ENCODE data around the gene RPS21.

RPS21 gene

DNA sequence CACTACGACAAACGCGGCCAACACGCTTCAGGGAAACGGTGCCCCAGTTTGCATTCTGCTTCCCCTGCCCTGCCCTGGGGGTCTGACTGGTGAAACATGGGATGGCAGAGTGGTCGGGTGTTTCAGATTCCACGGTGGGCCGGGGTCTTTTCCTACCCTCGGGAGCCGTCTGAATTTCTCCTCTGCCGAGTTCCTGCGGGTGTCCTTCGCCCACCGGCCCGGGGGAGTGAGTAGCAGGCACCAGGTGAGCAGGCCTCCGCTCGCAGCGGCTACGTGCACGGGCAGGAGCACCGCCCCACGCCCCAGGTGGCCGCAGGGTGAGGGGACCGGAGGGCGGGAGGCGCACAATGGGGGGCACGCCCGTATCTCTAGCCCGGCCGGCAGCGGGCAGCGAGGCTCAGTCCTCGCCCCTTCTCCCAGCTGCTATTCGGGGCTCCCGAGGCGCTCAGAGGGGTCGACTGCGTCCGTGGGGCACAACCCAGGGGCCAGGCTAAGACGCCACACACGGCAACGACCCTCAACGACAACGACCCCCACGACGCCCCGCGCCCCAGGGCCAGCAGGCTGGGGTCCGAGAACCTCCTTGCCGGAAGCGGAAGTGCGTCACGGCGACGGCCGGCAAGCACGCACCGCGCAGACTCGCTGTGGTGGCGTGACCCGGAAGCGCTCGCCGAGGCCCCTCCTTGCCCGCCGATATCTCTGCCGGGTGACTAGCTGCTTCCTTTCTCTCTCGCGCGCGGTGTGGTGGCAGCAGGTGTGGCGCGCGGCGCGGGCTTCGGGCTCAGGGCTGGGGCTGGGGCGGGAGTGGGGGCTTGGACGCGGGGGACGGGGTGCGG is at the start of gene RPS21:
TSS of gene RPS21 (plus strand) at position 721 of the 836 bp plus-strand sequence. CDS start 236 bp downstream, outside the sequence.
- peak; percentile 91 for DNase-seq

DNA sequence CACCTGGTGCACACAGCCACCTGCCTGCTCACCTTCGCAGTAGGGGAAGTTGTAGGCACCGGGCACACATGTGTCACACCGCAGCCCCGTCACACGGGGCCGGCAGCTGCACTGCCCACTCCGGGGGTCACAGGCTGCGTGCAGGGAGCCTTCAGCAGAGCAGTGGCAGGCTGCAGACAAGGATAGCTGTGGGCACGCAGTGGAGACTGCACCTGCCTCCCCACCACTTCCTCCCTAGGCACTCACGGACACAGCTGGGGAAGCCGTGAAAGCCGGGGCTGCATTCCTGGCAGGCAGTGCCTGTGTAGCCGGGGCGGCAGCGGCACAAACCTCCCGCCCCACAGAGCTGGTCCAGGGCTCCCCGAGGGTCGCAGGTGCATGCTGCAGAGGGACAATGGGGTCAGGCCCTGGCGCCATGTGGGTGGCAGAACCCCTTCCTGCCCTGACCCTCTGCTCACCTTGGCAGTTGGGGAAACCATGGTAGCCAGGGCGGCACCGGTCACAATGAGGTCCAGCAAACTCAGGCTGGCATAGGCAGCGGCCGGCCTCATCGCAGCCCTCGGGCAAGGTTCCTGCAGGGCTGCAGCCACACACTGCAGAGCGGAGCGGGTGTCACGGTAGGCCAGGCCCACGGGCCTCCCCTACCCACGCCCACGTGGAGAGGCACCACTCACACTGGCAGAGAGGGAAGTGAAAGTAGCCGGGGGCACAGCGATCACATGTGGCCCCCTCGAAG is 49.2 kb upstream of the RPS21 start:
- DNase-seq, result no peak

DNA sequence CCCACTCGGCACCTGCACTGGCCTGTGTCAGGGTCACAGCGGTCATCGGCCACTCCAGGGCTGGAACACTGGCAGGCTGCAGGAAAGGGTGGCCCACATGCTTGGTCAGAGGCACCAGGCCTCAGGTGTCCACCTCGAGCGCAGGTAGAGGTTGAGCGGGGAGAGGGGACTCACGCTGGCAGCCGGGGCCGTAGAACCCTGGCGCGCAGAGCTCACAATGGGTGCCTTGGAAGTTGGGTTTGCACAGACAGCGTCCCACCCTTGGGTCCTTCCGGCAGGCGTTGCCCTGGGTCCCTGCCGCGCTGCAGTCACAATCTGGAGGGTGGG is 48.6 kb upstream of the RPS21 start:
- DNase-seq, result no peak

DNA sequence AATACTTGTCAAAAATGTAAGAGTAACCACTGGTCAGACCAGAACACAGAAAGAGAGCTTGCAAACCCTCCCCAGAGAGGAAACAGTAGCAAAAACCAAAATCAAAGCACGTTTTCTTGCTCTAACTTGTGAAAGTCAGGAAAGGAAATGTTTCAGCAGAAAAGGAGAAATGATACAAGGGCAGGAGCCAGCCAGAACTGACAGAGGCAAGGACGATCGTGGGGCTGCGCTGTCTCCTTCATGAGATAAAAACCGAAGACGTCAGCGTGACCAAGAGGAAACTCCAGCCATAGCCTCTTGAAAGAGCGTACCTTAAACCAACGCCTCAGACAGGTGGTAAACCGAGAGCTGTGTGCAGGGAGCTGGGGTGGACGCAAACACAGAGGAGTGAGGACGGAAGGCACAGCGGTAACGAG is 47.2 kb upstream of the RPS21 start:
- DNase-seq, result no peak

DNA sequence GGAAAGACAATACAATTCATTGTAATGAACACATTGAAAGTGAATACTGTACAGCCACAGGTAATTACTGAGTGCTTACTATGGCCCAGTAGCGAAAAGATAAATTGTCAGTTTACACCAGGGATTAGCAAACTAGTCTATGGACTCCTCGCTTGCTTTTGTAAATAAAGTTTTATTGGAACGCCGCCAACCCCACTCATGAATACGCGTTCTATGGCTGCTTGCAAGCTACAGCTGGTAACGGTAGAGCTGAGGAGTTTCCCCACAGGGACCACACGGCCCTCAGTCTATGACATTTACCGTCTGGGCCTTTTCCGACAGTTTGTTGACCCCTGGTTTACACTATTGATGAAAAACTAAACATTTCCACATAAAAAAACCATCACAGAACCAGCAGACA is 44.0 kb upstream of the RPS21 start:
- no peak for DNase-seq

DNA sequence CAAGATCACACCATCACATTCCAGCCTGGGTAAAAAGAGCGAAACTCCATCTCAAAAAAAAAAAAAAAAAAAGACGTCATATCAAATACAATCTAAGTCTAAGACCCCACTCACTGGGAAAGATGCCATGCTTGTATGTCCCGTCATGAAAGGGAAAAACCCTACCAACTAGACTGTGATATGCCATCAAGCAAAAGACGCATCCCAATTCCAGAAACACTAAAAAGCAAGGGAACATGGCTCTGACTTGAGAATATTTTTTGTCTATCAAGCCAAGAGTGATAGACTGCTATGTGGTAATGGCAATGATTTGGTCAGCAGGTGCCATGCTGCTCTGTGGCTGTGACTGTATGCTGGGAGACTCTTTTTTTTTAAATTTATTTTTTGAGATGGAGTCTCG is 42.8 kb upstream of the RPS21 start:
- DNase-seq, result no peak

DNA sequence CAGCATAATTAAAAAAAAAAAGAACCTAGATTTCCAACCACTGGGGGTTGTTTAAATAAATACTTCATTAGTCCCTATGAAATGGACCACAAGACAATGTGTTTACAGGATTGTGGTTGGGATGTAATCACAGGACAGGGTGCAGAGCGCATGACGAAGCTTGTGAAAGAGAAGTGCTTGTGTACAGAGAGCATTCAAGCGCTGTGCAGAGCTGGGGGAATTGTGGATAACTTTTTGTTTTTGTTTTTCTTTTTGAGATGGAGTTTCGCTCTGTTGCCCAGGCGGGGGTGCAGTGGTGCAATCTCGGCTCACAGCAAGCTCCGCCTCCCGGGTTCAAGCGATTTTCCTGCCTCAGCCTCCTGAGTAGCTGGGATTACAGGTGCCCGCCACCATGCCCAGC is 42.1 kb upstream of the RPS21 start:
- DNase-seq, result no peak

DNA sequence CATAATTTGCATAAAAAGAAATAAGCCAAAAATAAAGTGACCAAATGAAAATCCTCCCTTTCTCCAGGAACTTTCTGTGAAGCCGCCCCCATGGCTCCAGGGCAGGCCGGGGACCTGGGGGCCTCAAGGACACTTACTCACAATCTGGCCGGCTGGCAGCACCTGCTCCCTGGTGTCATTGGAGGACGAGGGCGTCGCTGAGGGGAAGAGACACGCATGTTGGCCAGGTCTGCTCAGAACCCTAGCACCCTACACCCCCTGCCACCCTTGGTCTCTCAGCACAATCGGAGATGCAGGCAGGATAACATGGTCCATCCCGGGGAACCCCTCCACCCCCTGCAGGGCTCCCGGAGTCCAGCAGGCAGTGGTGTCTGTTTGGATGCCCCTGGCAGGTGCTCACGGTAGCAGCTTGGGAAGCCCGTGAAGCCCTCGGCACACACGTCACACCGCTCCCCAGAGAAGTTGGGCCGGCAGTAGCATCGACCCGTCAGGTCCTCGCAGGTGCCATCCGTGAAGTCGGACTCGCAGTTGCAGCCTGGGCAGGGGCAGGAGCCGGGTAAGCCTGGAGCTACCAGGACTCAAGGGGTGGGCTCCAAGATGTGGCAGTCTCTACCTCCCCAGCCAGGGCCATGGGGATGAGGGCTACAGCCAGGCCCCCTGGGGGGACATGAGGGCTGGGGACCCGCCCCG is 41.1 kb upstream of the RPS21 start:
- DNase-seq, result no peak

DNA sequence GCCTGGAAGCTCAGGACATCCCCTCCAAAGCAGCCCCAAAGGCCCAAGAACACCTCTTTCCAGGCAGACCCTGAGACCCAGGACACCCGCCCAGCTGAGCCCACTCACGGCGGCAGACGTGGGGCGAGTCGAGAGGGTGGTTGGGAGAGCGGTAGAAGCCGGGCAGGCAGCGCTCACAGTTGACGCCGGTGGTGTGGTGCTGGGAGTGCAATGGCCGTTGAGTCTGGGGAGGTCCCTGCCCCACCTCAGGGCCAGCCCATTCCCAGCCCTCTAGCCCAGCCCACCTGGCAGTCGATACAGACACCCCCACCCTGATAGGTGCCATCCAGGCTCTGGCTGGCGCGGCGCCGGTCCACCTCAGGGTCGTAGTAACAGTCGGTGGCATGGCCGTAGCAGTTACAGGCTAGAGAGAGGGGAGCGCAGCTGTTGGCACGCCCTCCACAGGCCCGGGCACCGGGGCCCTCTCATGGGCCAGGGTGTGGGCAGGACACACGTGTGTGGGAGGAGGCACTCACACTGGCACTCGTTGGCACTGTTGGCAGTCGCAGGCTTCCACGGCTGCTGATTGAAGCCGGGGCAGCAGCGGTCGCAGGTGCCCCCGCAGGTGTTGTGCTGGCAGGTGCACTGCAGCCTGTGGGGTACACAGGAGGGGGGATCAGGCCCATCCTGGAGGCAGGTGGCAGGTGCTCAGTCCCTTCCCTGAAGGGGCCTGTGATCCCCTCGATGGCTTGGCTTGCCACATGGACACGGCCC is 40.3 kb upstream of the RPS21 start:
- no peak for DNase-seq

DNA sequence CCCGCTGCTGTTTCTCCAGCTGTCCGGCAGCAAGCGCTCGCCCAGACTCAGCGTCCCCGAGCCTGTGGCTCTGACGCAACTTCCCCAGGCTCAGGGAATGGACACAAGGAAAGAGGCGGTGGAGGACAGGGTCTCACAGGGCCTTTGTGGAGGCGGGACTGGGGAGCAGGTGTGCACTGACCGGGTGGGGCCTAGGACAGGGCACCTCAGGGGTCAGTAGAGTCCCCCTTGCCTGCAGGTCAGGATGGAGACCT is 39.8 kb upstream of the RPS21 start:
- no peak for DNase-seq

DNA sequence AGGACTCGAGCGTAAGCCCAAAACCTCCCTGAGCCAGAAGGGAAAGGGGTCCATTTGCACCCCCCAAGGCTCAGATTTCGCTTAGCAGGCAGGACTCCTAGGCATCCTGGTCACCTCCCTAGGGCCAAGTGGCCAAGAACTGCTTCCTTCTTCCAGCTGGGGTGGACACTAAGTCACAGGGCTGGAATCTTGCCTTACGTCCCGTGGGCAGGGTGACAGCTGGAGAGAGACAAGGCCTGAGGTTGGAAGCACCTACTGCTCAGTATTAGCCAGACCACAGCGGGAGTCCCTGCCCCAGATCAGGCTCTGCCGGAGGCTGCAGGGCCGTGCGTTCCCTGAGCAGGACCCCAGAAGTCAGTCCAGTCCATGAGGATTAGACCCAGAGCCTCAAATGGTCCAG is 39.5 kb upstream of the RPS21 start:
- DNase-seq, result no peak

DNA sequence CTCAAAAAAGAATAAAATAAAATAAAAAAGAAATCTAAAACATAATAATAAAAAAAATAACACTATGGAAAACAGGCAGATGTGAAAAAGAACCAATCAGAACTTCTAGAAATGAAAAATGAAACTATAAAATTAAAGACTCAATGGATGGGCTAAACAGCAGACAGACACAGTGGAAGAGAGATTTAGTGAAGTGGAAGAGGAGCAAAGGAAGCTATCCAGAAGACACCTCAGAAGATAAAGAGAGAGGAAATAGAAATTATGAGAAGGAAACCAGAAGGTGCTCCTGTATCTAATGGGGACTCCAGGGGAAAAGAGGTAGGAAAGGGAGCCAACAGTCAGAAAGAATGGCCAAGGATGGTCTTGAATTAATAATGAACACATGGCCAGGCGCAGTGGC is 38.3 kb upstream of the RPS21 start:
- DNase-seq, result no peak

DNA sequence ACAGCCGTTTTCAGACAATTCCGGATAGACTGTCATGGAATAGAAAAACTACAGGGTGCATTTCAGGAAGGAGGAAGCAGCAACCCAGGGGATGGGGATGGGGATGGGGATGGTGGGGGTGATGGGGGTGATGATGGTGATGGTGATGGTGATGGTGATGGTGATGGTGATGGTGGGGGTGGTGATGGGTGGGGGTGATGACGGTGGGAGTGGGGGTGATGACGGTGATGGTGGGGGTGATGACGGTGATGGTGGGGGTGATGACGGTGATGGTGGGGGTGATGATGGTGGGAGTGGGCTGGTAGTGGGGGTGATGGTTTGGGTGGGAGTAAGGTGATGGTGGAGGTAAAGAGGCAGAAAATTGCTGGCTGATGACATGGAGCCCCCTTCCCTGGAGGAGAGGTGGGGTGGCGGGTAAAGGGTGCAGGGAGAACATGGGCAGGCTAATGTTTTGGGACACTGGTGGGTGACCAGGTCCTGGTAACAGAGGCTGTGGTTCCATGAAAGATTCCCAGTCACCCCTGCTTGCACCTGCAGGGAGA is 37.3 kb upstream of the RPS21 start:
- DNase-seq, result no peak

DNA sequence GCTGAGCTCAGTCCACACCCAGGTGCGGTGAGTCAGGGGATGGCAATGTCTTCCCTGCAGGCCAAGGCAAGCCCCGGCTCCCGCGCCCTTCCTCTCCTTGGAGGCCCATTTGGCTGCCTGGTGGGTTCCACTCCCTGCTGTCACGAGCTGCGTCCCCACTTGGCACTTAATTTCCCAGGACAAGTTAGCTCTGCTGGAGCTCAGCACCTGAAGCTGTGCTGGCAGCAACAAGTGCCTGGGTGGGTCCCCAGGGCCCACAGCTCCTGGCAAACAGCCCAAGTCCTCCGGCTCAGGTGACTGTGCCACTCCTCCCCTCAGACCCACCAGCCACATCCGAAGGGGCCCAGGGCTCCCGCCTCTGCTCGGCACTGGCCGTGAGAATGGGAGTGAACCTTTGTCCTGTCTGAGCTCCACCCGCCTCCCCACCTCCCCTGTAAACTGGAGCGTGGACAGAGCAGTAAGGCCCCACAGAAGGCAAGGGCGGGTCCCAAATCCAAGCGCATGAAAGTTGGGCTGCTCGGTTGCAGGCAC is 36.7 kb upstream of the RPS21 start:
- DNase-seq, result no peak

DNA sequence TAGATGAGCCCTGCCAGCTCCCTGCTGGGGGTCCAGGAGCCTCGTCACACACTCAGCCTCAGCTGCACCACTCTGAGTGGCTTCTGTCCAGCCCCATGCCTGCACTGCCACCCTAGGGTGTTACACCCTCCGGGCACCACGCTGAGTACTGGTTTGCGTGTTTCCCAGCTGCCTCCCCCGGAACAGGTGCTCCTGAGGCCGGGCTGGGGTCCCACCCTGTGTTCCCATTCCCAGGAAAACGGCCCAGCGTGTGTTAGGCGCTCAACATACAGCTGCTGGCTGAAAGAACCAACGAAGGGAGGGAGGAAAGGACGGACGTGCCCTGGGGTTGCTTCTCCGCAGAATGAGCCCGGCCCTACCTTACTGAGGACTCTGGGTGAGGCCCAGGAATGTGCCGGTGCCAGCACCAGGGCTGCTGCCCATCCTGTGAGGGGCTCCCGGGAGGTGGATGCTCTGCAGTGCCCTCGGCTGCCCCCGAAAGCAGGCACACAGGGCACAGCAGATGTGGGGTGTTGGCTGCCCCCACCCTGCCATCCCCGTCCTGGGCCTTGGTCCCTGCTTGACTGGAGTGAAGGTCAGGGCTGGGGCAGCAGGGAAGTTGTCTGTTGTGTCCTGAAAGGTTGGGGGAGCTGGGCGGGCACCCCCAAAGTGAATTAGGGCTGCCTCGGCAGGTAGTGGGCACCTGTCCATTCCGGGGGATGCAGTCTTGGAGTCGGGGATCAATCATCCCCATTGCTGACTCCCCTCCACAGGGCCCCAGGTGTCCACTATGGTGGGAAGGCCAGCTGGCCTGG is 36.1 kb upstream of the RPS21 start:
- no peak for DNase-seq

DNA sequence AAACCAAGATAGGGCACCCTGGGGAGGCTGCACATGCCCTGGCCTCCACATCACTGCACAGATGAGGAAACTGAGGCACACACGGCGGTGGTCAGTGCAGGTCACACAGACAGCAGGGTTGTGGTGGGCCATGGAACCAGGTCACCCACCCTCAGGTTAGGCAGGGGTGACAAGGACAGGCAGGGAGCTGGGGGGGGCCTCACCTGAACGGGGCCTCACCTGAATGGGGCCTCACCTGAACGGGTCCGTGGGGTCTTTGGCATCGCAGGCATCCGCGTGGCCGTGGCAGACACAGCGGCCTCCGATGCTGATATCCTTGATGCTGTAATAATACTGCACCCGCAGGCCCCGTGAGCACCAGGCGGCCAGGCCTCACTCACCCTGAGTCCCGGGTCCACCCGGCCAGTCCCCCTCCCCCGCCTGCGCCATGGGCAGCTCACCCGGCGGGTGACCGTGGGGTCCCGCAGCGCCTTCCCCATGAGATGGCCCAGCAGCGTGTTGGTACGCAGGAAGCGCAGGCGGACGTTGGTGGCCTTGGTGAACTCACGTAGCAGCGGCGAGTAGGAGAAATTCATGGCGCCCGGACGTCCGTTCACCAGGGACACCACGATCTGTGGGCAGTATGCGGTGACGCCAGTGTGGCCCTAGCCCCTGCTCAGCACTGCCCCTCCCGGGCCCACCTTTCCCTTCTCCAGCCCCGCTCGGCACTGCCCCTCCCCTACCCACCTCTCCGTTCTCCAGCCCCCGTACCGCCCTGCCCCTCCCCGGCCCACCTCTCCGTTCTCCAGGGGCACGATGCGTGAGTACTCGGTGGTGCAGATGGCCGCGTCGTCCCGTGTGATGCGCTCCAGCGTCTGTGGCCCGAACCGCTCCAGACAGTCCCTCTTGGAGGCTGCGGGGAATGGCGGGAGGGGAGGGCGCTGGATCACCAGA is 35.2 kb upstream of the RPS21 start:
- DNase-seq, result no peak

DNA sequence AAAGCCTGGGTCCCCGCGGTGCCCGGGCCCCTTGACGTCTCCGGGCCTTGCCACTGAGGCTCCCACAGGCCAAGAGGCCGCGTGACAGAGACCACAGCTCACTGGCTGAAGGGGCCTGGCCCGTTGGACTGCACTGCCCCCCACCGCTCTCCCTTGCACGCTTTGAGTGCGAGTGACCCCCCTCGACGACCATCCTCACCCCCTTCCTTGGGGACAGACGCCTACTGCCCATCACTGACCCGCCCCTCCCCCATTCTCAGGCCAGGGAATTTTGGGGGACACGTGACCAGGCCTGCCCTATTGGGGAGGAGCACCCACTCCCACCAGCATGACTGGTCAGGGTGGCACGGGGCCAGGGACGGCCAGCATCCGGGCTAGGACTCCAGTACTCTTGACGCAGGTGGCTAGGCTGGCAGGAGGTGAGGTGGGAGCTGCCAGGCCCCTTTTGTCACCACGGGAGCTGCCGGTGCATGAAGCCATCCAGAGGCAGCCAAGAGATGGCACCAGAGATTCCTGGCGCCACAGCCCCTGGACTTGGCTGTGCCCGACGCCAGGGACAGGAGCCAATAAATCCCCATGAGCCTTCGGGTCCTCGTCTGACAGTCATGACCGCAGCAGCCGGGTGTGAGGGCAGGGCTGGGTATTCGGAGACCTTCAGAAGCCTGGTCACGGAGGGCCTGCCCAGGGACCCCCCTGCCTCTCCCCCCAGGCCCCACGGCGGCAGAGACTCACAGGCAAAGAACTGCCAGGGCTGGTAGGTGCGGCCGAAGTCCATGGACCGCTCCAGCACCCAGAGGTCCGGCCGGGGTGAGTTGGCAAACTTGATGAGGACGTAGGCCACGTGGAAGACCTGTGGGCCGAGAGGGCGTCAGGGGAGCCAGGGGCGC is 34.3 kb upstream of the RPS21 start:
- DNase-seq, result no peak

DNA sequence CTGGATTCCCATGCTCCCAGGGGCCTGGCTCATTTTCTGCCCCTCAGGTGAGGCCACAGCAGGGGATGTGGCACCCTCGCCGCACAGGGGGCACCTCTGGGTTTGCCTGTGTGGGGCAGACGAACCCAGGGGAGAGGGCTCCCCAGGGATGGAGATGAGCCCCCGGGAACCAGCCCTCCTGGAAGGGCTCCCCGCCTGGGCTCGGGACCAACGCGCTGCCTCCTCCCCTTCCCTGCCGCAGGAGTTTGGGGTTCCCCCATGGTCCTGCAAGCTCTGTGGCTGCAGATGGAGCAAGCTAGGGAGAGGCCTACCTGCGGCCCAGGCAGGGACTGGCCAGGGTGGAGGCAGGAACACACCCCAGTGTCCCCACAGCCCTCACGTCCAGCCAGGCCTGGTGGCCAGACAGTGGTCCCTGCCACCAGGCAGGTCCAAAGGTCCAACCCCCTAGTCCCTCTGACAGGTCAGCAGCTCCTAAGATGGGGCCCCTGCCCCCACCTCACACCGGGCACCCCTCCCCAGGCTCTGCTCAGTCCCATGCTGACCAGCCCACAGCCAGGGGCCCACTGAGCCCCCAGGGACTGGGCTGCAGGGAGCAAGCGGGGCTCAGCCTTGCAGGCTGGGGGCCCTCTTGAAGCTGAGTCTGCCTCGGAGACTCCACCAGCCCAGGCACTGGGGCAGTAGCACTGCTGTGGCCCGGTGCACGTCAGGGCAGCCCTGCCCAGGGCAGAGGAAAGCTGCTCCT is 33.4 kb upstream of the RPS21 start:
- no peak for DNase-seq

Measured in activated CD4-positive, alpha-beta T cell treated with anti-CD3 and anti-CD28 coated beads, Interleukin-2, amount 50 U/mL, for 1 hour (primary cell).